Sigmoid colon (tissue), 4 donors: ENCODE measurements around the gene ENOX2.

ENCODE experiments used
- POLR2A ChIP-seq, 2 donors: fragments of 450-650 bp; IDR thresholded peaks; one replicate each; pipeline ENCODE4 v1.6.1; 2016; ENCODE audit warnings: antibody characterized with exemption in 2 of 2, mild to moderate bottlenecking in 2 of 2, moderate library complexity in 2 of 2
- POLR2AphosphoS5 ChIP-seq, 4 donors: sonication (generic); formaldehyde crosslinking; IDR thresholded peaks; one replicate each; pipeline ENCODE4 v1.6.1; 2017; ENCODE audit warnings: antibody characterized with exemption in 4 of 4
- TF ChIP-seq, protein P1 (sequence below), 4 experiments: fragments of 450-650 bp in 3 of 4; fragments of 200-600 bp in 1 of 4; IDR thresholded peaks; one replicate each; pipeline ENCODE4 v1.5.1; 2016 to 2019; ENCODE audit warnings: antibody characterized with exemption in 4 of 4, mild to moderate bottlenecking in 3 of 4, moderate library complexity in 2 of 4

DNA sequence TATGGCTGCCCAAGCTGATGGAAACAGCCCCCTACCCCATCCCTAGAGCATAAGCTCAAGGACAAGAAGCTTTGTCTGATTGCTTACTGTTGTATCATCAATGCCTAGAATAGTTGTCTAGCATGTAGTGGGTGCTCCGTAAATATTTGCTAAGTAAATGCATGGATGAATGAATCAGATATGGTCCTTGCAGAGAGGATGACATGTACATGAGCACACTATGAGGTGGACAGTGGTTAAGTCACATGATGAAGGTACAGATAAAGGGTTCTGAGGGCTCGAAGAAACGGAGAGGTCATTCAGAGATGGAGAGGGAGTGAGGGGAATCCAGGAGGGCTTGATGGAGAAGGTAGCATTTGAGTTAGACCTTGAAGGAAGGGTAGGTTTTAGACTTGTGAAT lies 287.1 kb downstream of the ENOX2 start:
- TF ChIP-seq, protein P1, sequence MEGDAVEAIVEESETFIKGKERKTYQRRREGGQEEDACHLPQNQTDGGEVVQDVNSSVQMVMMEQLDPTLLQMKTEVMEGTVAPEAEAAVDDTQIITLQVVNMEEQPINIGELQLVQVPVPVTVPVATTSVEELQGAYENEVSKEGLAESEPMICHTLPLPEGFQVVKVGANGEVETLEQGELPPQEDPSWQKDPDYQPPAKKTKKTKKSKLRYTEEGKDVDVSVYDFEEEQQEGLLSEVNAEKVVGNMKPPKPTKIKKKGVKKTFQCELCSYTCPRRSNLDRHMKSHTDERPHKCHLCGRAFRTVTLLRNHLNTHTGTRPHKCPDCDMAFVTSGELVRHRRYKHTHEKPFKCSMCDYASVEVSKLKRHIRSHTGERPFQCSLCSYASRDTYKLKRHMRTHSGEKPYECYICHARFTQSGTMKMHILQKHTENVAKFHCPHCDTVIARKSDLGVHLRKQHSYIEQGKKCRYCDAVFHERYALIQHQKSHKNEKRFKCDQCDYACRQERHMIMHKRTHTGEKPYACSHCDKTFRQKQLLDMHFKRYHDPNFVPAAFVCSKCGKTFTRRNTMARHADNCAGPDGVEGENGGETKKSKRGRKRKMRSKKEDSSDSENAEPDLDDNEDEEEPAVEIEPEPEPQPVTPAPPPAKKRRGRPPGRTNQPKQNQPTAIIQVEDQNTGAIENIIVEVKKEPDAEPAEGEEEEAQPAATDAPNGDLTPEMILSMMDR (IDR thresholded peaks at IDR 0.05) = no peak
- TF ChIP-seq POLR2A (IDR thresholded peaks at IDR 0.05) (no peak), POLR2AphosphoS5 (IDR thresholded peaks at IDR 0.05) (no peak)
